GM18508 (cell line): ENCODE results near the gene CCDC82.

Source experiments
- ATAC-seq: cut with Tn5 transposase; IDR thresholded peaks from one replicate; pipeline ENCODE4 v1.9.1; 2021; ENCODE audit warnings: moderate number of reproducible peaks; ENCODE audit not compliant: insufficient read depth, unreplicated experiment

CCDC82 gene

DNA sequence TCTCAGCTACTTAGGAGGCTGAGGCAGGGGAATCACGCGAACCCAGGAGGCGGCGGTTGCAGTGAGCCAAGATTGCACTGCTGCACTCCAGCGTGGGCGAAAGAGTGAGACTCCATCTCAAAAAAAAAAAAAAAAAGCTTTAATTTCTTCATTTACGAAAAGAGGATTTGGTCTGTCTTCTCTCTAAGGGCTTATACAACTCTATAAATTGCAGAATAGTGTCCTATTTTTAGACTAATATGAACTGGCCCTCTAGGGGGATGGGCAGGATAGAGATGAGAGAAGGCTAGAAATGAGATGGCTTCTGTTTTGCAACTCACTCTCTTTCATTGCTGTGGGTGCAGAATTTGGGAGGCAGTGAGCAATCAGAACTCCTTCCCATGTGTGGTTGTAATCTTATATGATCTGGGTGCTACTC lies 58.0 kb downstream of the CCDC82 start:
- ATAC-seq: no peak

DNA sequence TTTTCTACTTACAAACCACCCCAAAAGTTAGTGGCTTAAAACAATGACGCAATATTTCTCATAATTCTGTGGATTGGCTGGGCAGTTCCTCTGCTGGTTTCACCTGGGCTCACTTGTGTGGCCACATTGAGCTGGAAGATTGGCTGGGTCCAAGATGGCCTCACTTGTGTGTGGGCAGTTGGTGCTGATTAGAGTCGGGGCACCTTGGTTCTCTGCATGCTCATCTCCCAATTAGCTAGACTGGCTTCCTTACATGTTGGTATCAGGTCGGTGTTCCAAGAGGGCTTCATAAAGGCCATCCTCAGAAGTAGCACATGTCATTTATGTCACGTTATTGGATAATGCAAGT lies 59.2 kb downstream of the CCDC82 start:
- no peak for ATAC-seq

DNA sequence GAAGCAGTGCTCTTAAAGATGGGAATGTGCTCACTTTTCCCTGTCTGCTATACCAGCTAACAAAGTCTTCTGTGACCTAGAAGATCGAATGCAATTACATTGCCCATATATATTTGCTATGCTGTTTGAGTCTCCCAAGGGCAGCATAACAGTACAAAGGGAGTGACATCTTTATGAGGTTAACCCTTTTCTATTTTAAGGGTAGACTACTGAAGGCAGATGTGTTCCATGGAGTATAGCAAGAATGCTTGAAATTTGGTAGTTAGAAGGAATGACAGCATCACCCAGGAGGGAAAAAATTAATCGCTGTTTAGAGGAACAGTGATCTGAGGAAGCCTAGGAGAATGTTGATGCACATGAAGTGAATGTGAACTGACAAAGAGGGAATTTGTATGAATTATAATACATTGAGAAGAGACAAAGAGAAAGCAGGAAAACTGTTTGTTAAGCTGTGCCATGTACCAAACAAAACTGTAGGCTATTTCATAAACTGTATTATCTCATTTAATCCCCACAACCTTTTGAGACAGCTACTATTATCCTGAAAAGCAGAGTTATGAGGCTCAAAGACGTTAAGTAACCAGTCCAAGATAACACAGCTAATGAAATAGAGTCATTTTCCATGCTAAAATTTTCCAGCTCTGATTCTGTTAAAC lies 59.7 kb downstream of the CCDC82 start:
- ATAC-seq: no peak

DNA sequence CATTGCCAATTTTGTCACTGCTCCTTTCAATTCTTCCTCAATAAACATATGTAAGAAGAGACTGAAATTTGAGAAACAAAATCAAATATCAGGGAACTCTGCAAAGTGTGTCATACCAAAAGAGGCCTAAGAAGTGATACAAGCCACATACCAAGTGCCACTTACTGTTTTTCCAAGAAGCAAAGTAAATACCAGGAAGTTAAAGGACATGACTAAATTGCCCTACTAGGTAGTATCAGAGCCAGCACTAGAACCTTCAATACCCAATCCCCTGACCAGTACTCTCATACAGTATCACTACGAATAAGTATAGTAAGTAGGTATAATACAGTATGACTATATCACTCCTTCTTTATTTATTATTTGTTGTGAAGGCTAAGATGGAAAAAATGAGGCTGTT lies 60.3 kb downstream of the CCDC82 start:
- no peak for ATAC-seq

DNA sequence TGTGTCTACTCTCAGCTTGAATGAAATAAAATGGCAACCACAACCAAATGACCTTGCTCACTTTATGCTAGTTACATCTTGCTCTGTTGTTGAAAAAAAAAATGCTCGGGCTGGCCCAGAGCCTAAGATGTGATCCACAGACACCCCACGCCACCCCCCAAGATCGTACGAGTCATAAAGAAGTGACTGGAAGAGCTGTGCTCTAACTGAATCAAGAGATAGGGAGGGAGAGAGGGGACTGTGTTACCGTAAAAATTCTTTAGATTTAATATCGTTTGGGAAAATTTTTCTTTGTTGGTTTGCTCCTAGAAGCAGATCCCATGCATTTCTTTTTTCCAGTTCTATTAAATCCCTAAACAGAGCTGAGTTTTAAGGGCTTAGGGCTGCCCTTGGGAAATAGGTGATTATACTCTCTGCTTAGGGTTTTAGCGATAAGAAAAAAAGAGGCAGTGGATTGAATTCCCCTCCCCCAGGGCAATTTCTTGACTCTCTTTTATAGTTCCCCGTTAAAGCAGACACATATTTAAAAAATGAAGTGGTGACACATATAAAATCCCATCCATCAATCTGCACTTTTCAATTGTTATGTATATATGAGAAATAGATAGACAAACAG lies 61.2 kb downstream of the CCDC82 start:
- ATAC-seq: no peak

DNA sequence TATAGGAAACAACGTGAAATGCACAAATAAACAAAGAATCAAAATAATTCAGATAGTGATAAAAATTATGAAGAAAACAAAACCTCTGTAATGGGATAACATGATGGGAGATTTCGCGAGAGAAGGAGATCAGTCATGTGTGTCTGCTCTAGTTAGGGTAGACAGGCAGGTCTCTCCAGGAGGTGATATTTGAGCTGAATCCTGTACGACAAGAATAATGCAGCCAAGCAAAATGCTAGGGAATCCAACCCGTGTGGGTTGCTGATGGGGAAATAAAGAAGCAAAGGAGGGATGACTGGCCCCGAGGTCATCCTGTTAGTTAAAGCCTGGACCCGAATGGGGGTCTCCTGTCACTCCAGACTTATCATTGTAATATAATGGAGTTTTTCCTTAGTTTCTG lies 62.8 kb downstream of the CCDC82 start:
- ATAC-seq: no peak

DNA sequence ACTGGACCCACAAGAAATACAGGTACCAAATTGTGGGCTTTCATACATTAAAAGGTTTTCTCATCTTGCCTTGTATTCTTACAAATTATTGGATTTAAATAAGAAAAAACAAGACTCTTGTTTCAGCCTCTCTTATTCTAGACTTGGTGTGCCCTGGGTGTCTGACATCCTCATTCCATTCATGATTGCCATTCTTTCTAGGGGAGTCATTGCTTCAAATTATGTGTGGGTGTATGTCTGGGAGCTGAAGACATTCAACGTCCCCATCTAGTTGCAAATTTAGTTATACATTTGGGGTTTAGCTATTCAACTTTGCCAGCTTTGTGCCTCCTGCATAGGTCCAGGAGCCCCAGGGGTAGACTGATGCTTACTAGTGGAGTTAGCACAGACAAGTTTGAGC lies 64.8 kb downstream of the CCDC82 start:
- ATAC-seq: no peak

DNA sequence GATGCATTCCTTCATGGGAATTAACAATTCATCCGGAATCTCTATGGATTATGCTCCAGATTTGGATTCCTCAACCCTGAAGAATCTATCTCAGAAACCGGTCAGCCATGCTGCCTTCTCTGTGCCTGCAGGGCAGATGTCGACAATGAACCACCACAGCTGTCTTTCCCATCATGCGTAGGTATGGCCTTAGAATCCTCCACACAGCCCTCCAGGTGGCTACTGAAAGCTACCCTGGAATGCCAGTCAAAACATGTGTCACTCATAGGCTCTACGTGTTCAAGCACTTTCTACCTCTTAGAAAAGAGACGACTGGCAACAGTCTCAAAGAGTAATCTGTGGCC lies 66.1 kb downstream of the CCDC82 start:
- ATAC-seq: no peak

DNA sequence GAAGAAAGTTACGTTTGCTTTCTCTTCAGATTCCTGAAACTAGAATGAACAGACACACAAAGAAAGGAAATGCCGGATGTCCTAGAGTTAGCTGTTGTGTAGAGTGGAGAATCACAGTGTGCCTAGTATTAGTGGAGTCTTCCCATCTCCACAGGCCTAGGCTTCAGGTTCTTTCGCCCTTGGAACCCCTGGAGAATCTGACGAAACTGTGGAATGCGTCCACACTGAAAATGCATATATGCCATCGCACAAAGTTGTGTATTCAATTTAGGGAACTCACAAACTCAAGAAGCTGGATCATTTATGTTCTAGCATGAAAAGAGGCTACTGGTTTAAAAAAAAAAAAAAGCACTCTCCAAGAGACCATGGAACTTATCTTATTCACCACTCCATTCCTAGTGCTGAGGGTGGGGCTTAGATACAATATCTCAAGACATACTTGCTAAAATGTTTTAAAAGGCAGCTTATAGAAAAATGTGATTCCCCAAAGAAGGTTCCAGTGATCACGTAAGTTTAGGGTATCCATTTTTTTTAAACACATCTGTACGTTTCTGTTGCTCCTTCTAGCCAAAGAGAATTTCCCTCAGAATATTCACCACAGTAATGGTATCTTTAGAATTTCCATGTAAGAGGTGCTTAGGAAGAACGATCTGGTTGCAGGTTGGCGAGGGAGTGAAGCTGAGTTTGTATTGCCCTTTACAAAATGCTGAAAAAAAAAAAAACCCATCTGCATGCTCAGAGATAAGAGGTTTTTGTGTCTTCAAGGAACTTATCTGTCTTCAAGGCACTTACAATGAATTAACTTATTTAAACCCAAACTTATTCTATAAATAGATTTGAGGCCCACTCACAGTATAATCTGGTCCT lies 66.7 kb downstream of the CCDC82 start:
- no peak for ATAC-seq

DNA sequence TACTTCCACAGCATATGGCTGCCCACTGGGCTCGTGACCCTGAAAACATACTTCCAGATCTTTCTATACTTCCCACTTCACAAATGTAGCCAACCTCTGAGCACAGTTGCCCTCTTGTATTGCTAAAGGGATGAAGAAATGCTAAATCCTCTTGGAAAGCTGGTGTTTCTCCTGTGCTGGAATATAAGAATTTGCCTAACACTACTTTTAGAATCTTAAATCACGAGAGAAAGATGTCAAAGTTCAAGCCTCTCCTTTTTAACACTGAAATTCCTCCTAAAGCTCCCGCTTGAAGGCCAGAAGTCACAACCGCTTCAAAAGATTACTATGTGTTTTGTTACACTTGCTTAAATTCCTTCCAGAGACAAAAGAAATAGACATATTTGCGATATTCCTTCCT lies 68.6 kb downstream of the CCDC82 start:
- ATAC-seq: no peak

DNA sequence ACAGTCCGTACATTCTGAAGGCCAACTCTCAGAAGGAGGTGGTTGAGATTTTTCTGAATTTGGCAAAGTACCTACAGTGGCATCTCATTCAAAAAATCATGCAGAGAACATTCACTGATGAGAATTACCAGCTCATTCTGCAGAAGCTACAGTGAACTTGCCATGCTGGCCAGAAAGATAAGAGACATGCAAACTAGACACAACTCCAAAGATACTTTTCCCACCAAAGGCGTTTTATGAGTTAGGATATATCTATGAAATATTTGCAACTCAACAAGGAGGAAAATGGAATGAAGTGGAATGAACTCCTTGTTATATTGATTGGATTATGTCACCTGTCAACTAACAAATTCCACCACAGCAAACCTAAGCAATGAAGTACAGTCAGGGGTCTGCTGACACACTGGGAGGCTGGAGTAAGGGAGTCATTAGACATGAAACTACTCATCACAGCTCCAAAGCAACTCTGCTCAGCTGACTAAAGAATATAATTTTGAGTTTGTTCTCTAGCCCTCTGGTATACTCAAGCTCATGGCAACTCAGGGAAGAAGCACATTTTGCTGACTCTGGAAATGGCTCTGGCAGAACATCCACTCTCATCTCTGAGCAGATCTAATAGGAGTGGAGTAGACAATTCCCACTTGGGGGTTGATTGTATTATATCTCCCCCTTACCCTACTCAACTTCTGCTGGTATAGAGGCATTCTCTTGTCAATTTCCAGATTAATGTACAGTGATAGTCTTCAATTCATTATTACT lies 69.6 kb downstream of the CCDC82 start:
- ATAC-seq: no peak

DNA sequence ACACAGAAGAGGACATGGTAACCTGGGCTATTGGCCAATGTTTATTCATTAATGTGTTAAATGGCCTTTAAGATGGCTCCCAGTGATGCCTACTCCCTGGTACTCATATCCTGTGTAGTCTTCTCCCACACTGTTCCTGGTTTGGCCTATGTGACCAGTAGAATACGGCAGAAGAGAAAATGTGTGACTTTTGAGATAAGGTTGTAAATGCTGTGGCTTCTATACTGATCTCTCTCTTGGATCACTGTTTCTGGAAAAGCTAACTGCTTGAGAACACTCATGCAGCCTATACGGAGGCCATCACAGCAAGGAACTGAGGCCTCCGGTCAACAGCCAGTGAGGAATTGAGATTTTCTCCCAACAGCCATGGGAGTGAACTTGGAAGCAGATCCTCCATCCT lies 70.9 kb downstream of the CCDC82 start:
- ATAC-seq: no peak

DNA sequence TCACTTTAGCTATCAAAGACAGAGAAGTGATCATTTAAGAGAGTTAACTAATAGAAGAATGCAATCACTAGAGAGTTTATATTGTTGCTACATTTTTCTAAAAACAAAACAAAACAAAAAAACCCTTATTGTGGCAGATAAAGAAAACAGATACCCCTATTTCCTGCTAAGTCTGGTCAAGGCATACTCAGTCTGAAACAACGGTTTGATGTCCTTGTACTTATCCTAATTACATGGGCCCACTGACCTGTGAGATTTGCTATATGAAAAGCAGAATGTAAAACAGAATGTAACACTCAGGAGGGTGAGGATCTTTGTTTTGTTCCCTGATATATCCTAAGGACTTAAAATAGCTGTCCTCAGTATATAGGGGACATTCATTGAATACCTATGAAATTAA lies 71.3 kb downstream of the CCDC82 start:
- no peak for ATAC-seq

DNA sequence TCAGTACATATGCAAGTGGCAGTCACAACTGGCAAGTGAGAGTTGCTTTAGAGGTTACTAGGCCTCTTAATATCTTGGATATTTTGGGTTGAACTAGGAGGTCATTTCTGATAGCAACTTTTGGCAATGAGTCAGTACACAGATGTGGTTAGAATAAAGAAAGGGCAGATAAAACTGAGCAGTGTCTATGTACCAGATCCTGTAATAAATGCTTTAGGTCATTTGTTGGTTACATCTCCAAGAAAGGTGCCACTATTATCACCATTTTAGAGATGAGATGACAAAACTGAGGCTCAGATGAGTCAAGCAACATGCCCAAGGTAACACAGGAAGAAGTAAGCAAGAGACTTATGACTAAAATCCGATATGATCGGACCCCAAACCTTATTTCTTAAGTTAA lies 71.7 kb downstream of the CCDC82 start:
- no peak for ATAC-seq

DNA sequence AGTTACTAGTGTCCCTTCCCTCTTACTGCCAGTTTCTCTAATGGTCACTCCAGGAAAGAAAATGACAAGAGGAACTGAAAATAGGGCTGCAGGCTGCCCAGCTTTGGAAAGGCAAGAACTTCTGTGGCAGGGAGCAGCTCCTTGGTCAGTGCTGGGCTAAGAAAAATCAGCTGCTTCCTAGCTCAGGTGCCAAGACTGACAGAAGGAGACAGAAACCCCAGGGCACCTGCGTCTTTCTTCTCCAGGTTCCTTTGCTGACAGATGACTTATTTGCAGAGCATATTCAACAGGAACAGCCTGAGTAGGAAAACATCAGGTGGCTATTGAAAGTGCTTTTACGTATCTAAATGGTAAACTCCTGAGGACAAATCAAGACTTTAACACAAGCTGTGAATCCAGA lies 72.1 kb downstream of the CCDC82 start:
- ATAC-seq: no peak

DNA sequence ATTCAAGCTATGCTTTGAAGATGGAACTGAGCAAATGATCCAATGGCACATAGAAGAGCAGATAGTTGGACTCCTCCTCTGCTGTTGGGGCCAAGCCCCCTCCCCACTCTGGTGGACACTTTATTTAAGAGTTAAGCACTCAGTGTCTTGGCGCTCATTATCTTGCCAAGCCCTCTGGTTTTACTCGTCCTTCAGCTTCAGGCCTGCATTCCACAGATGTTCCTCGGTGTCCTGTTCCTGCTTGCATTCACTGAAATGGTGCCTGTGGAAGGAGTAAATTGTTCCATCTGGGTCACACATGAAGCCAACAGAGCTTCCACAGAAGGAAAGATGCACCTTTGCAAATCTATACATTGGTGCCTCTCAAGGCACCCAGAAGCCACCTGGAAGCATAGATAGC lies 72.8 kb downstream of the CCDC82 start:
- ATAC-seq: no peak

DNA sequence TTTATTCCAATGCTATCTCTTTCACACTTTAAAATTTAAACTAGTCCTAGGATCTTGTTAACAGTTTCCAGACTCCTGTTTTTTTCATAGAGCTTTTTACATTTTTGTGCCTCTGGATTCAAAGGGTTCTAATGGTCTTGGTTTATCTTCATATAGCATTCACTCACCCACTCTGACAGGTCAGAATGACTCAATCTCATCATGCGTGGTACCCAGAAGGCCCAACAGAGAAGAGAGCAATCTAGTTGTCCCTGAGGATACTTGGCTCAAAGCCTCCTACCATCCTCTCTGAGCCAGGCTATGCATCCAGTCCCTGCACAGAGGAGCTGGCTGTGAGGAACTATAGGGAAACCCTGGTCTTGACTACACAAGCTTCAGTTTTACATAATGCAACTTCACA lies 74.2 kb downstream of the CCDC82 start:
- ATAC-seq: no peak

DNA sequence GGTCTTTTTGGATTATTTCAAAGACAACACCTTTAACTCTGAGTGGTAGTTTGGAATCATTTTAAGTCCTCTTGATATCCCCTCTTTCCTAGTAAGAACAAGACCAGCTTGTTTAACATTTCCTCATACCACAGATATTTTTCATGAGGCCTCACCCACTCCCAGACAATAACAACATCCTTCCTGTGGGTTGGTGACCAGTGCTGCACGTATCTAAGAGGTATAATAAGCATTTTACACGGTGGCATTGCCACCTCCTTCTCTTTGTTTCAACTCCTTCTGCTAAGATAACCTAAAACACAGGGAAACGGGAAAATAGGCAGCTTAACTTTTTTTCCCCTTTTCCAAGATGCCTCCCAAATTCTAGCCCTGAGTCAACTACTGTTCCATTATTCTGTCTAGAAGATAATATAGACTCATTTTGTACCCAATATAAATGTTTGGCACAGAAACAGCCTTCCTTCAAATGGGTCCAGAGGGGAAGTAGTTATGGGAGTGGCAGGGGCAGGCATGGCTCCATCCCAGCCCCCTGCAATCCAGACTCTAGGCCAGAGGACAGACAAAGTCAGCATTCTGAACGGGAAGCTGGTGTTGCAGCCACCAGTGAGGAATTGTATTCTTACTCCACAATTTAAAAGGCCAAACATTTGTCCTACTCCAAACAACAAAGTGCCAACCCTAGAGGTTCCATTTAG lies 75.2 kb downstream of the CCDC82 start:
- ATAC-seq: no peak

DNA sequence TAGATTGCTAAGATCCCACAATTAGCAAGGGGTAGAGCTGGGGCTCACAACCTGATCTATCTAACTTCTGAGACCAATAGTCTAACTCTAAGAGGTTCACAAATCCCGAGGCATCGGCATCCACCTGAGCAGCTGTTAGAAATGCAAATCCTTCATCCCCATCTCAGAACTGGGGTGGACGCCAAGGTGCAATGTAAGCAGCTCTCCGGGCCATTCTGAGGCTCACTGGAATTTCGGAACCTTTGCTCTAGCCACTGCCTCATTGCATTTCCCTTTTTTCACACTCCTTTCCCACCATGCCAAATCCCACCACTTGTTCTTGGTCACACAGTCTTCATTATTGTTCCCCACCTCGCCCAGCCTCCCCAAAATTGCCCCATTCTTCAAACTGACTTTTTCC lies 76.5 kb downstream of the CCDC82 start:
- no peak for ATAC-seq

DNA sequence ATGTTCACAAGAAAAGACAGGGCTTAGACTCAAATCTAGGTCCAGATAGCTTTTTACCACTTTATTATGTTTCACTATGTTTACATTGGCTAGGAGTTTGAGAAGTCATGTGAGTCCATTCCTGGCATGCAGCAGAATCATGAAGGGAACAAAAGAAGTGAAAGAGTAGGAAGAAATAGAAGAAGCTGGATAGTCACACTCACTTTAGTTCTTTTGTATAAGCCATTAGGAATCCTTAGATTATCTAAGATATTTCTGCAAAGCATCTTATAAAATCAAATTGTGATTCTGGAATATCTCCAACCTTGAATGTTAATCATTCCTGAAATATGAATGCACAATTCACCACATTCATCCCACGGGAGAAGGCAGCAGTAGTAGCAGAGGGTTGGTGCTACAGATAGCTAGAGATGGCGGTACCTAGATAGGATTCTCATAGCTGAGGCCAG lies 78.6 kb downstream of the CCDC82 start:
- ATAC-seq: no peak
